Ascending aorta (tissue), 2 donors: ENCODE results near the gene ADRA2C. TPM values are rescaled to one million over a fixed set of nuclear protein-coding genes. Genes with fewer than 3 reads are reported as not detected.

Source experiments
- DNase-seq, 2 donors: peaks; one replicate each; pipeline ENCODE4 v3.0.0-alpha.2; 2019; ENCODE audit warnings: low spot score in 2 of 2
- H3K27ac ChIP-seq, 2 donors: fragments of 200-600 bp; sonication (generic); one replicate each; pipeline ENCODE4 v1.5.1; 2016 to 2017; ENCODE audit warnings: mild to moderate bottlenecking in 1 of 2
- H3K27me3 ChIP-seq: fragments of 200-600 bp; sonication (generic); one replicate; pipeline ENCODE4 v1.5.1; 2017
- H3K36me3 ChIP-seq, 2 donors: fragments of 200-600 bp; sonication (generic); one replicate each; pipeline ENCODE4 v1.5.1; 2016
- H3K4me1 ChIP-seq, 2 donors: fragments of 200-600 bp; sonication (generic); one replicate each; pipeline ENCODE4 v1.5.1; 2016 to 2017; ENCODE audit warnings: mild to moderate bottlenecking in 1 of 2
- H3K4me3 ChIP-seq, 2 donors: fragments of 200-600 bp; sonication (generic); one replicate each; pipeline ENCODE4 v1.5.1; 2016 to 2017; ENCODE audit warnings: mild to moderate bottlenecking in 1 of 2
- H3K9me3 ChIP-seq, 2 donors: fragments of 200-600 bp; sonication (generic); one replicate each; pipeline ENCODE4 v1.5.1; 2016
- CTCF ChIP-seq, 3 experiments: fragments of 200-600 bp in 2 of 3; fragments of 450-650 bp in 1 of 3; sonication (generic) in 2 of 3; IDR thresholded peaks; one replicate each; pipeline ENCODE4 v1.5.1; 2016 to 2019; ENCODE audit warnings: antibody characterized with exemption in 3 of 3, mild to moderate bottlenecking in 1 of 3, moderate library complexity in 1 of 3
- intact Hi-C: fragments of 100-400 bp; cut with DNase I; formaldehyde crosslinking; loops from one replicate; pipeline ENCODE4 v1.15.1; 2023
- total RNA-seq: library from RNA; depleted of rRNA; stranded (reverse); fragments of >200 nt; gene quantifications from one replicate; pipeline ENCODE4 v1.1.0, GENCODE V29; 2016

The ADRA2C gene
- total RNA-seq, 1 donor from 2014 or later, result 46.1 TPM

GRCh38 chr4:3760841-3761240, 5.3 kb upstream of the ADRA2C start:
- no peak overlapping the region for H3K4me3 ChIP-seq
- no peak for TF ChIP-seq CTCF (IDR thresholded peaks at IDR 0.05)
- H3K9me3 ChIP-seq, result peaks cover 0 to 8% of the 10 kb centered on the region in 2 donors
- intact Hi-C loops, result loop anchor here (10.0 kb wide), 2 partner anchors 194 to 196 kb away; no protein-coding TSS in a partner anchor
- H3K36me3 ChIP-seq, result no peaks in the 10 kb centered on the region
- peak overlapping the region in 1 of 2 donors; percentile 11 for H3K27ac ChIP-seq
- no peaks in the 10 kb centered on the region for H3K27me3 ChIP-seq
- H3K4me1 ChIP-seq, result peaks cover 0 to 22% of the 10 kb centered on the region in 2 donors
- DNase-seq, result no peak

GRCh38 chr4:3762264-3762663, 3.9 kb upstream of the ADRA2C start:
- peaks cover 0 to 20% of the 10 kb centered on the region in 2 donors for H3K4me1 ChIP-seq
- DNase-seq, result no peak
- H3K9me3 ChIP-seq, result no peaks in the 10 kb centered on the region
- H3K27ac ChIP-seq, result no peak overlapping the region
- H3K36me3 ChIP-seq, result no peaks in the 10 kb centered on the region
- intact Hi-C loops, result loop anchor here (10.0 kb wide), 2 partner anchors 193 to 197 kb away; no protein-coding TSS in a partner anchor
- no peak overlapping the region for H3K4me3 ChIP-seq
- H3K27me3 ChIP-seq, result no peaks in the 10 kb centered on the region
- TF ChIP-seq CTCF (IDR thresholded peaks at IDR 0.05), result no peak

GRCh38 chr4:3762753-3763549, 3.2 kb upstream of the ADRA2C start:
- TF ChIP-seq CTCF (IDR thresholded peaks at IDR 0.05), result no peak
- no peaks in the 10 kb centered on the region for H3K36me3 ChIP-seq
- no peak for DNase-seq
- peaks cover 0 to 21% of the 10 kb centered on the region in 2 donors for H3K4me1 ChIP-seq
- H3K27ac ChIP-seq, result peak overlapping the region; percentile 89 to 90
- H3K9me3 ChIP-seq, result no peaks in the 10 kb centered on the region
- no peaks in the 10 kb centered on the region for H3K27me3 ChIP-seq
- intact Hi-C loops, result loop anchor here (10.0 kb wide), 2 partner anchors 192 to 198 kb away; no protein-coding TSS in a partner anchor
- no peak overlapping the region for H3K4me3 ChIP-seq

GRCh38 chr4:3765271-3766035, 732 bp upstream of the ADRA2C start:
- intact Hi-C loops, result loop anchor here (2.0 to 10.0 kb wide), 7 partner anchors 43 to 281 kb away; partner anchors contain the start of gene LRPAP1
- peak in 1 of 2 donors; percentile 89 for DNase-seq
- TF ChIP-seq CTCF (IDR thresholded peaks at IDR 0.05), result peak in 2 of 3 experiments; percentile 28 to 30
- peaks cover 0 to 29% of the 10 kb centered on the region in 2 donors for H3K4me1 ChIP-seq
- H3K4me3 ChIP-seq, result peak overlapping the region; percentile 49 to 78
- no peaks in the 10 kb centered on the region for H3K36me3 ChIP-seq
- H3K27me3 ChIP-seq, result no peaks in the 10 kb centered on the region
- peak overlapping the region; percentile 89 to 90 for H3K27ac ChIP-seq
- no peaks in the 10 kb centered on the region for H3K9me3 ChIP-seq

GRCh38 chr4:3766785-3767569, 792 bp downstream of the ADRA2C start:
- Histone ChIP-seq H3K36me3 (no peaks in the 10 kb centered on the region), H3K27ac (peak overlapping the region; percentile 85 to 86), H3K4me3 (peak overlapping the region; percentile 62 to 78), H3K4me1 (peaks cover 0 to 38% of the 10 kb centered on the region in 2 donors), H3K9me3 (no peaks in the 10 kb centered on the region), H3K27me3 (no peaks in the 10 kb centered on the region)
- TF ChIP-seq CTCF (IDR thresholded peaks at IDR 0.05), result peak in 2 of 3 experiments; percentile 17 to 36
- DNase-seq, result peak in 1 of 2 donors; percentile 80
- intact Hi-C loops, result loop anchor here (1.0 to 10.0 kb wide), 5 partner anchors 20 to 282 kb away; no protein-coding TSS in a partner anchor
